Osteocyte (in vitro differentiated cells): ENCODE measurements around the gene ZNF678. TPM values are rescaled to one million over a fixed set of nuclear protein-coding genes. Genes with fewer than 3 reads are reported as not detected.

Source experiments
- DNase-seq: peaks from one replicate; pipeline ENCODE4 v3.0.0; 2021; ENCODE audit warnings: mixed read lengths; ENCODE audit not compliant: unreplicated experiment; ENCODE audit errors: extremely low spot score
- H3K27ac Mint-ChIP-seq: one replicate; pipeline ENCODE4 v1.8.0; 2021; ENCODE audit warnings: mild to moderate bottlenecking, mixed read lengths; ENCODE audit not compliant: unreplicated experiment
- H3K27me3 Mint-ChIP-seq: one replicate; pipeline ENCODE4 v1.8.0; 2021; ENCODE audit warnings: mixed read lengths; ENCODE audit not compliant: unreplicated experiment
- H3K36me3 Mint-ChIP-seq: one replicate; pipeline ENCODE4 v1.8.0; 2021; ENCODE audit warnings: mixed read lengths; ENCODE audit not compliant: unreplicated experiment
- H3K4me1 Mint-ChIP-seq: one replicate; pipeline ENCODE4 v1.8.0; 2021; ENCODE audit warnings: mixed read lengths; ENCODE audit not compliant: unreplicated experiment
- H3K4me3 Mint-ChIP-seq: one replicate; pipeline ENCODE4 v1.8.0; 2021; ENCODE audit warnings: mild to moderate bottlenecking, moderate library complexity, mixed read lengths; ENCODE audit not compliant: unreplicated experiment
- H3K9me3 Mint-ChIP-seq: one replicate; pipeline ENCODE4 v1.8.0; 2021; ENCODE audit warnings: mixed read lengths; ENCODE audit not compliant: unreplicated experiment
- CTCF ChIP-seq: fragments of 200-600 bp; sonication (generic); IDR thresholded peaks from 2 replicates; pipeline ENCODE4 v1.5.0; 2021; ENCODE audit warnings: antibody characterized with exemption, mild to moderate bottlenecking, moderate library complexity
- total RNA-seq: library from RNA; stranded (reverse); gene quantifications from 2 replicates; pipeline ENCODE4 v1.2.1, GENCODE V29; 2021

The ZNF678 gene
- total RNA-seq, 1 donor from 2014 or later: 6.9 TPM

GRCh38 chr1:227718932-227719331 is 155.6 kb downstream of the ZNF678 start:
- H3K4me1 Mint-ChIP-seq: no peaks in the 10 kb centered on the region
- H3K4me3 Mint-ChIP-seq: no peak overlapping the region
- H3K9me3 Mint-ChIP-seq: peaks cover 63% of the 10 kb centered on the region
- peaks cover 10% of the 10 kb centered on the region for H3K27me3 Mint-ChIP-seq
- DNase-seq: no peak
- H3K27ac Mint-ChIP-seq: no peak overlapping the region
- H3K36me3 Mint-ChIP-seq: no peaks in the 10 kb centered on the region
- no peak for TF ChIP-seq CTCF

- peaks cover 4% of the 10 kb centered on the region for H3K4me1 Mint-ChIP-seq
- no peak overlapping the region for H3K4me3 Mint-ChIP-seq
- no peak for DNase-seq
- peaks cover 32% of the 10 kb centered on the region for H3K9me3 Mint-ChIP-seq
- H3K36me3 Mint-ChIP-seq: no peaks in the 10 kb centered on the region
- H3K27me3 Mint-ChIP-seq: peaks cover 8% of the 10 kb centered on the region
- no peak for TF ChIP-seq CTCF
- H3K27ac Mint-ChIP-seq: no peak overlapping the region
These were observed 160.1 kb downstream of the ZNF678 start for GRCh38 chr1:227723474-227723873.

- DNase-seq: no peak
- no peak for TF ChIP-seq CTCF
- peaks cover 27% of the 10 kb centered on the region for H3K9me3 Mint-ChIP-seq
- H3K36me3 Mint-ChIP-seq: no peaks in the 10 kb centered on the region
- H3K4me1 Mint-ChIP-seq: peaks cover 13% of the 10 kb centered on the region
- no peak overlapping the region for H3K27ac Mint-ChIP-seq
- peaks cover 8% of the 10 kb centered on the region for H3K27me3 Mint-ChIP-seq
- H3K4me3 Mint-ChIP-seq: no peak overlapping the region
These were observed 161.7 kb downstream of the ZNF678 start for GRCh38 chr1:227725046-227725445.

GRCh38 chr1:227726318-227726717 is 163.0 kb downstream of the ZNF678 start:
- Mint-ChIP-seq H3K4me3 (no peak overlapping the region), H3K4me1 (peaks cover 13% of the 10 kb centered on the region), H3K27me3 (peaks cover 8% of the 10 kb centered on the region), H3K9me3 (peaks cover 21% of the 10 kb centered on the region), H3K36me3 (peaks cover 2% of the 10 kb centered on the region), H3K27ac (no peak overlapping the region)
- no peak for TF ChIP-seq CTCF
- DNase-seq: no peak

Other genes with a start within 250 kb of the ZNF678 start
- gene CDC42BPA, start 245.1 kb upstream of the ZNF678 start, total RNA-seq: 92.8 and 95.7 TPM in 2 replicates
- gene JMJD4, start 171.7 kb downstream of the ZNF678 start, total RNA-seq: 18.2 and 20.7 TPM in 2 replicates
- gene SNAP47, start 171.9 kb downstream of the ZNF678 start, total RNA-seq: 28.6 and 29.6 TPM in 2 replicates